Fibroblast of lung (primary cell): ENCODE data around the gene FMN1. TPM values are rescaled to one million over a fixed set of nuclear protein-coding genes. Genes with fewer than 3 reads are reported as not detected.

Experiments used
- DNase-seq, 2 donors: peaks; one replicate each; pipeline versions ENCODE4 v3.0.0 to v3.0.0-alpha.2; 2010; ENCODE audit warnings: low read depth in 2 of 2
- H2AFZ ChIP-seq: 2 replicates; pipeline ENCODE4 v1.5.1; 2012; ENCODE audit warnings: low read length, control low read depth, inconsistent platforms
- H3K27ac ChIP-seq: 2 replicates; pipeline ENCODE4 v1.5.1; 2011; ENCODE audit warnings: low read length, control low read depth; ENCODE audit not compliant: insufficient read depth
- H3K27me3 ChIP-seq: 2 replicates; pipeline ENCODE4 v1.5.1; 2011; ENCODE audit warnings: mild to moderate bottlenecking, low read length; ENCODE audit not compliant: control insufficient read depth, insufficient read depth
- H3K36me3 ChIP-seq: 2 replicates; pipeline ENCODE4 v1.5.1; 2011; ENCODE audit warnings: low read length; ENCODE audit not compliant: control insufficient read depth, insufficient read depth
- H3K4me1 ChIP-seq: 2 replicates; pipeline ENCODE4 v1.5.1; 2011; ENCODE audit warnings: low read length; ENCODE audit not compliant: control insufficient read depth, insufficient read depth; ENCODE audit errors: extremely low read depth
- H3K4me2 ChIP-seq: 2 replicates; pipeline ENCODE4 v1.5.1; 2011; ENCODE audit warnings: low read length, control low read depth; ENCODE audit not compliant: insufficient read depth; ENCODE audit errors: extremely low read depth
- H3K4me3 ChIP-seq, 4 experiments: fragments of 200-600 bp in 1 of 4; sonication (generic) in 1 of 4; replicated peaks in 1 of 4; 2 replicates each; pipeline ENCODE4 v1.5.1; 2011 to 2016; ENCODE audit warnings: low read length in 4 of 4, low read depth in 3 of 4, mild to moderate bottlenecking in 3 of 4, control low read depth in 2 of 4, inconsistent platforms in 1 of 4, mixed read lengths in 1 of 4; ENCODE audit not compliant: insufficient read depth in 1 of 4; ENCODE audit errors: control extremely low read depth in 1 of 4
- H3K79me2 ChIP-seq: 2 replicates; pipeline ENCODE4 v1.5.1; 2012; ENCODE audit warnings: mild to moderate bottlenecking, low read length, inconsistent platforms; ENCODE audit not compliant: control insufficient read depth, insufficient read depth
- H3K9ac ChIP-seq: 2 replicates; pipeline ENCODE4 v1.5.1; 2011; ENCODE audit warnings: mild to moderate bottlenecking, low read length, control low read depth; ENCODE audit not compliant: insufficient read depth
- H3K9me3 ChIP-seq: 2 replicates; pipeline ENCODE4 v1.5.1; 2012; ENCODE audit warnings: low read depth, low read length; ENCODE audit not compliant: control insufficient read depth, insufficient read depth
- H4K20me1 ChIP-seq: 2 replicates; pipeline ENCODE4 v1.5.1; 2011; ENCODE audit warnings: low read length; ENCODE audit not compliant: control insufficient read depth, insufficient read depth; ENCODE audit errors: extremely low read depth
- EZH2 ChIP-seq: IDR thresholded peaks from 2 replicates; pipeline ENCODE4 v1.5.1; 2012; ENCODE audit warnings: low read length, control low read depth, mild to moderate bottlenecking; ENCODE audit errors: missing control alignments
- polyA plus RNA-seq, 2 donors: library from polyadenylated mRNA; depleted of rRNA in 1 of 2; stranded (reverse) in 1 of 2; unstranded in 1 of 2; fragments of >200 nt; gene quantifications; 2 replicates each; pipeline ENCODE4 v1.2.1, GENCODE V29; 2011 to 2012; ENCODE audit warnings: missing spikeins in 1 of 2
- total RNA-seq: library from RNA; depleted of rRNA; stranded (reverse); fragments of >200 nt; gene quantifications from 2 replicates; pipeline ENCODE4 v1.2.1, GENCODE V29; 2014
- TF ChIP-seq, protein P1 (sequence below), 2 donors: IDR thresholded peaks in 1 of 2; conservative IDR thresholded peaks in 1 of 2; 1 replicate in 1 of 2; 2 replicates in 1 of 2; pipeline ENCODE4 v1.5.1; 2011 to 2012; ENCODE audit warnings: low read length in 2 of 2, control low read depth in 1 of 2, inconsistent platforms in 1 of 2, low read depth in 1 of 2, mild to moderate bottlenecking in 1 of 2

FMN1 gene
- total and polyA plus RNA-seq, 2 donors (not counting 1 experiment from before 2014, with no cell fraction given): 7.5 to 43.8 TPM

DNA sequence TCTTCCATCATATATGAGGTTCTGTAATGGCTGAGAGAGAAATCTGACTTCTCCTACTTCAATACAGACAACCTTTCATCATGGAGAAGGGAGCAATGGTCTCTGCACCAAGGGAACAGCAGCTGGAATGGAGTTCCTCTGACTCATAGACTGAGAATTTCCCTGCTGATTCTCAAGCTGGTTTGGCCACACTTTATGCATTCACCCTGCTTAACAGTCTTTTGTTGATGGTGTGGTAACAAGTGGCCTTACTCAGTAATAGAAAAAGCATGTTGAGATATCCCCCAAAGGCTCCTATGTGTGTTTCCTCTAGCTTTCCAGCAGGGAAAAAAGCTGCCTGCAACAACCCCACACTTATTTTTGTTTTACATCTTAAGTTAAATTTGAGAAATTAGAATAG, 338.6 kb downstream of the FMN1 start:
- Histone ChIP-seq H3K79me2 (no peaks in the 10 kb centered on the region), H3K4me3 (no peak overlapping the region), H3K4me1 (peaks cover 27% of the 10 kb centered on the region), H3K9ac (no peak overlapping the region), H2AFZ (no peak overlapping the region), H3K27ac (peak overlapping the region; percentile 67), H3K9me3 (no peaks in the 10 kb centered on the region), H3K4me2 (no peak overlapping the region), H4K20me1 (no peaks in the 10 kb centered on the region), H3K27me3 (no peaks in the 10 kb centered on the region), H3K36me3 (peaks cover 1% of the 10 kb centered on the region)
- TF ChIP-seq EZH2: no peak
- TF ChIP-seq, protein P1, sequence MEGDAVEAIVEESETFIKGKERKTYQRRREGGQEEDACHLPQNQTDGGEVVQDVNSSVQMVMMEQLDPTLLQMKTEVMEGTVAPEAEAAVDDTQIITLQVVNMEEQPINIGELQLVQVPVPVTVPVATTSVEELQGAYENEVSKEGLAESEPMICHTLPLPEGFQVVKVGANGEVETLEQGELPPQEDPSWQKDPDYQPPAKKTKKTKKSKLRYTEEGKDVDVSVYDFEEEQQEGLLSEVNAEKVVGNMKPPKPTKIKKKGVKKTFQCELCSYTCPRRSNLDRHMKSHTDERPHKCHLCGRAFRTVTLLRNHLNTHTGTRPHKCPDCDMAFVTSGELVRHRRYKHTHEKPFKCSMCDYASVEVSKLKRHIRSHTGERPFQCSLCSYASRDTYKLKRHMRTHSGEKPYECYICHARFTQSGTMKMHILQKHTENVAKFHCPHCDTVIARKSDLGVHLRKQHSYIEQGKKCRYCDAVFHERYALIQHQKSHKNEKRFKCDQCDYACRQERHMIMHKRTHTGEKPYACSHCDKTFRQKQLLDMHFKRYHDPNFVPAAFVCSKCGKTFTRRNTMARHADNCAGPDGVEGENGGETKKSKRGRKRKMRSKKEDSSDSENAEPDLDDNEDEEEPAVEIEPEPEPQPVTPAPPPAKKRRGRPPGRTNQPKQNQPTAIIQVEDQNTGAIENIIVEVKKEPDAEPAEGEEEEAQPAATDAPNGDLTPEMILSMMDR (conservative IDR thresholded peaks at IDR 0.05 in 1 of 2, IDR thresholded peaks at IDR 0.05 in 1 of 2; ENCODE audit: low read depth in 1 of 2, low read length in 2 of 2): no peak
- peak; percentile 99 to 100 for DNase-seq

DNA sequence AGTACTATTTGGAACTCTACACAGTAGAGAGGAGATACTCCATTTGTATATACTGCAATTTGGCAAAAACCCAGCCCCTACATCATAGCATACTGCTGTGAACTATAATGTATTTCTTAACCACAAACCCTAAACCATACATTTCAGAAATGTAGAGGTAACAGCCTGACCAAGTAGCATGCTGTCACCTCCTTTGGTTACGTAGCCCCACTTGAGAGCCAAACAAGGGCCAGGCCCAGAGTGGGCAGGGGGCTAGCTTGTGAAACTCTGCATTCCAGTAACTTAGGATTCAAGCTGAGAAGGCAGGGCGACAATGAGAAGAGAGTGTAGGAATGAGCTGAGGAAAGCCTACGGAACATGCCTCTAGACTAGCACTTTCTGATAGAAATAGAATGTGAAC, 340.9 kb downstream of the FMN1 start:
- Histone ChIP-seq H3K4me3 (no peak overlapping the region), H2AFZ (no peak overlapping the region), H3K36me3 (peaks cover 1% of the 10 kb centered on the region), H3K27ac (peak overlapping the region; percentile 48), H3K9me3 (no peaks in the 10 kb centered on the region), H3K9ac (no peak overlapping the region), H3K4me1 (peaks cover 35% of the 10 kb centered on the region), H4K20me1 (no peaks in the 10 kb centered on the region), H3K4me2 (no peak overlapping the region), H3K79me2 (no peaks in the 10 kb centered on the region), H3K27me3 (no peaks in the 10 kb centered on the region)
- no peak for TF ChIP-seq EZH2
- TF ChIP-seq, protein P1 (conservative IDR thresholded peaks at IDR 0.05 in 1 of 2, IDR thresholded peaks at IDR 0.05 in 1 of 2; ENCODE audit: low read depth in 1 of 2, low read length in 2 of 2): no peak
- DNase-seq: no peak

DNA sequence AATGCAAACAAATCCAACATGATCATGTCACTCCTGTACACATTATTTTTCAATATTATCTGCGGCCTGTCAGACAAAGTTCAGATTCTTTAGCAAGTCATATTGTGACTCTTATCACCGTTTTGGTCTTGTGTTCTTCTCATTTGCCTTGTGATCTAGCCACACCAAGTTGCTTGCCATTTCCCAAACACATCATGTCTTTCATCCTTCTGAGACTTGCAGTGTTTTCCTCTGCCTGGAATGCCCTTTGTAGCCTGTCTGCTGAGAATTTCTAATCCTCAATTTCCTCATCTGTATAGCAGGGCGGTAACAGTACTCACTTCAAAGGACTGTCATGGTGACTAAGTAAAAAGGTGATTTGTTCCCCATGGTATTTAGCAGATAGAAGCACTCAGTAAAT, 341.7 kb downstream of the FMN1 start:
- no peak overlapping the region for H3K4me2 ChIP-seq
- no peaks in the 10 kb centered on the region for H3K27me3 ChIP-seq
- TF ChIP-seq EZH2: no peak
- TF ChIP-seq, protein P1 (conservative IDR thresholded peaks at IDR 0.05 in 1 of 2, IDR thresholded peaks at IDR 0.05 in 1 of 2; ENCODE audit: low read depth in 1 of 2, low read length in 2 of 2): no peak
- H3K9ac ChIP-seq: no peak overlapping the region
- DNase-seq: no peak
- H3K27ac ChIP-seq: peak overlapping the region; percentile 94
- H2AFZ ChIP-seq: no peak overlapping the region
- peaks cover 1% of the 10 kb centered on the region for H3K36me3 ChIP-seq
- H3K4me3 ChIP-seq: no peak overlapping the region
- H3K4me1 ChIP-seq: peaks cover 36% of the 10 kb centered on the region
- H3K9me3 ChIP-seq: no peaks in the 10 kb centered on the region
- H3K79me2 ChIP-seq: peaks cover 2% of the 10 kb centered on the region
- H4K20me1 ChIP-seq: no peaks in the 10 kb centered on the region
